Measurements from ENCODE around the gene CACNA1B.

The CACNA1B gene

DNA sequence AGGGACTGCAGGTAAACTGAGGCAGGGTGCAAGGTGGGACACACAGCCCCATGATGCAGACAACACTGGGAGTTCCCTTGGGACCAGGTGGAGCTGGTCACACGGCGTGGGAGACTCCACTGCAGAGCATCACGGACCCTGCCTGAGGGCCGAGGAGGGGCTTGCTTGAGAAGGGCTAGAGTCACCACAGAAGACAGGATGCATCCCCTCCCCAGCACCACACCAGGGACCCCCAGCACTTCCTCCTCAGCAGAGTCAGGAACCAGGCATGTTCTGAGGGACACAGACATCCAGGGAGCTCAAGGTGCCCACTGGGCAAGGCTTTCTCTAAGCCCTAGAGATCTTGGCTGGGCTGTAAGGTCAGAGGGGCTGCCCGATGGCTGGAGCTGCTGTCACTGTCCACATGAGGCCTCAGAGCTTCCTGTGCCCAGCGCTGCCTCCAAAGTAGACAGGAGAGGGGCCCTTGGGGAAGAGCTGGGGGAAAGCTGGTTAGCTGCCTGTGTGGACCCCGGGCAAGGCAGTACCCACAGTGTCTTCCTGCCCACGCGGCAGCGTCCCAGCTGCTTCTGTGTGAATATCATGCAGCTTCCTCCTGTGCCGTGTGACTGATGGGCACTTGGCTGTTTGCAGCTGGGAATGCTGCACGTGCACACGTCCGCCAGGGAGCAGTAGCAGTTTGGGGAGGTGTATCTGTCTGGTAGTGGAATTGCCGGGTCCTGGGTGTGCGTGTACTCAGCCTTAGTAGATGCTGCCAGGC lies 176.6 kb downstream of the CACNA1B start:
- TF ChIP-seq, protein P1, sequence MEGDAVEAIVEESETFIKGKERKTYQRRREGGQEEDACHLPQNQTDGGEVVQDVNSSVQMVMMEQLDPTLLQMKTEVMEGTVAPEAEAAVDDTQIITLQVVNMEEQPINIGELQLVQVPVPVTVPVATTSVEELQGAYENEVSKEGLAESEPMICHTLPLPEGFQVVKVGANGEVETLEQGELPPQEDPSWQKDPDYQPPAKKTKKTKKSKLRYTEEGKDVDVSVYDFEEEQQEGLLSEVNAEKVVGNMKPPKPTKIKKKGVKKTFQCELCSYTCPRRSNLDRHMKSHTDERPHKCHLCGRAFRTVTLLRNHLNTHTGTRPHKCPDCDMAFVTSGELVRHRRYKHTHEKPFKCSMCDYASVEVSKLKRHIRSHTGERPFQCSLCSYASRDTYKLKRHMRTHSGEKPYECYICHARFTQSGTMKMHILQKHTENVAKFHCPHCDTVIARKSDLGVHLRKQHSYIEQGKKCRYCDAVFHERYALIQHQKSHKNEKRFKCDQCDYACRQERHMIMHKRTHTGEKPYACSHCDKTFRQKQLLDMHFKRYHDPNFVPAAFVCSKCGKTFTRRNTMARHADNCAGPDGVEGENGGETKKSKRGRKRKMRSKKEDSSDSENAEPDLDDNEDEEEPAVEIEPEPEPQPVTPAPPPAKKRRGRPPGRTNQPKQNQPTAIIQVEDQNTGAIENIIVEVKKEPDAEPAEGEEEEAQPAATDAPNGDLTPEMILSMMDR (IDR thresholded peaks at IDR 0.05; ENCODE audit: low read depth, low read length, missing control alignments) = peak; percentile 11
- no peak for DNase-seq (ENCODE audit: low read depth)
- no peak overlapping the region for H3K4me3 ChIP-seq (ENCODE audit: low read depth, low read length)

DNA sequence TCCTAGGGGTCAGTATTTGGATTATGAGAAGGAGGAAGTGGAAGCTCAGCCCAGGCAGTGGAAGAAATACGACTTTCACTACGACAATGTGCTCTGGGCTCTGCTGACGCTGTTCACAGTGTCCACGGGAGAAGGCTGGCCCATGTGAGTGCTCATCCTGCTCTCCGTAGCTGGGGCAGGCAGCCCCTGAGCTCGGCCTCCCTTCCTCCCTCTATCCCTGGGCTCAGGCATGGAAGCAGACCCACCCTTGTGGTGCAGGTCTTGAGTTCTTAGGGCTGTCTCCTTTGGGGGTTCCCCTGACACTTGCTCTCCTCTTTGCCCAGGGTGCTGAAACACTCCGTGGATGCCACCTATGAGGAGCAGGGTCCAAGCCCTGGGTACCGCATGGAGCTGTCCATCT lies 180.1 kb downstream of the CACNA1B start:
- no peak overlapping the region for H3K4me3 ChIP-seq (ENCODE audit: low read depth, low read length)
- DNase-seq (ENCODE audit: low read depth) = no peak
- TF ChIP-seq, protein P1 (IDR thresholded peaks at IDR 0.05; ENCODE audit: low read depth, low read length, missing control alignments) = no peak

DNA sequence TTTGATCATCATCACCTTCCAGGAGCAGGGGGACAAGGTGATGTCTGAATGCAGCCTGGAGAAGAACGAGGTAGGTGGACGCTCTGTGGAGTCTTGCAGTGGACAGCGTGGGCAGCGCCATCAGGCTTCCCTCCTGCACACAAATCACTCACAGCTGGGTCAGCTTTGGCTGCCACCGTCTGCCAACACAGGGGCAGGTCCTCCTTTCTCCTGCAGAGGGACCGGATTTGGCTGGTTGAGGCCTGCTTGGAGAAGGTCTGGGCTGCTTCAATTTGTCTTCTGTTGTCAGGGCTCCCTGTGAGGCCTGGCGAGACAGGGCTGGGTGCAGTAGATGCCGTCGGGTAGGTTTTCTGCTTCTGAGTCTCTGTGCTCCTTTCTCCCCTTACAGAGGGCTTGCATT lies 180.6 kb downstream of the CACNA1B start:
- no peak for DNase-seq (ENCODE audit: low read depth)
- TF ChIP-seq, protein P1 (IDR thresholded peaks at IDR 0.05; ENCODE audit: low read depth, low read length, missing control alignments) = no peak
- H3K4me3 ChIP-seq (ENCODE audit: low read depth, low read length) = no peak overlapping the region

DNA sequence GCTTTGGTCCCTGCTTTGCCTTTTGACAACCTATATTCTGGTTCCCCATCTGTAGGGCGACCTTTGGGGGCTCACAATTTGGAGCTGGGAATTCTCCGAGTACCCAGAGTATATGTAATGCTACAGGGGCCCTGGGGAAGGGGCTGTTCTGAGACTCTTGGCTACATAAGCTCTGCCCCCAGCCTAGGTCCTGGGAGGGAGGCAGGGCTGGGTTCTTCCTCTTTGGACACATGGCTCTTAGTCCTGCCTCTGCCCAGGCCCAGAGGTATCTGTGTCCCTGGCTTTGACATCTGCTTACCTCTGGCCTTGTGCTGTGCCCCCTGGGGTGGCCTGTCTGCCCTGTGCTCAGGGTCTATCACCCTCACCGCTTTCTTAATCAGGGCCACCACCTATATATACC lies 181.6 kb downstream of the CACNA1B start:
- DNase-seq (ENCODE audit: low read depth) = no peak
- TF ChIP-seq, protein P1 (IDR thresholded peaks at IDR 0.05; ENCODE audit: low read depth, low read length, missing control alignments) = no peak
- no peak overlapping the region for H3K4me3 ChIP-seq (ENCODE audit: low read depth, low read length)

DNA sequence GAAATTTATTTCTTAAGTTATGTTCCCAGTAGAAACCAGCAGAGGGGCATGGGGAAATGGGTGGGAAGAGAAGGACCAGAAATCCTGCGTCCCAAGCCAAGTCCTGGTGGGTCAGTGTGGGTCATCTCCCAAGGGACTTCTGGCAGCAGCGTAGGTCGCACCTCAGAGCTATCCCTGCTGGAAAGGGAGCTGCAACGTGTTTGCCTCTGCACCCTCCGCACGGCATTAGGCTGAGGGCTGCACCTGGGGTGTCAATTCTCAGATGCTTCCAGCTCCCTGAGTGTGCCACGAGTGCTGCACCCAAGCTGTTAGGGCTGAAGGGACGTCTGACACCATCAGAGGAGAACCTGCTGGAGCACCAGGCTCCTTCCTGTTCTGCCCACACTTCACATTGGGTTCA lies 182.8 kb downstream of the CACNA1B start:
- TF ChIP-seq, protein P1 (IDR thresholded peaks at IDR 0.05; ENCODE audit: low read depth, low read length, missing control alignments) = no peak
- DNase-seq (ENCODE audit: low read depth) = no peak
- H3K4me3 ChIP-seq (ENCODE audit: low read depth, low read length) = no peak overlapping the region

DNA sequence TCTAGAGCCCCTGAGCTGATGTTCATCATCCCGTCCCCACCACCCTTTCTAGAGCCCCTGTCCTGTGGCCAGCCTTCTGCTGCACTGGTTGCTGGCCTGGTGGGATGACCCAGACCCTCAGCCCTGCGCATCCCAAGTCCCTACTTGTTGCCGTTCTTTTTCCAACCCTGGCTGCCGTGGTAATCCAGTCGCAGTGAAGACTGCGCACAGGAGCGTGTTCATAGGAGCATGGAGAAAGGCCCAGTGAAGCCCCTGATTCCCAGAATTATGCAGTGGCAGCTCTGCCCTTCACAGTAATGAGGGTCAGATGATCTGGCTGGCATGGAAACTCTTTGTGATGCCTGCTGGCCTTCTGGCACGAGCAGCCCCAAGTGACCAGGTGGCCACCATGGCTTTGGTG lies 183.3 kb downstream of the CACNA1B start:
- TF ChIP-seq, protein P1 (IDR thresholded peaks at IDR 0.05; ENCODE audit: low read depth, low read length, missing control alignments) = no peak
- no peak overlapping the region for H3K4me3 ChIP-seq (ENCODE audit: low read depth, low read length)
- no peak for DNase-seq (ENCODE audit: low read depth)

DNA sequence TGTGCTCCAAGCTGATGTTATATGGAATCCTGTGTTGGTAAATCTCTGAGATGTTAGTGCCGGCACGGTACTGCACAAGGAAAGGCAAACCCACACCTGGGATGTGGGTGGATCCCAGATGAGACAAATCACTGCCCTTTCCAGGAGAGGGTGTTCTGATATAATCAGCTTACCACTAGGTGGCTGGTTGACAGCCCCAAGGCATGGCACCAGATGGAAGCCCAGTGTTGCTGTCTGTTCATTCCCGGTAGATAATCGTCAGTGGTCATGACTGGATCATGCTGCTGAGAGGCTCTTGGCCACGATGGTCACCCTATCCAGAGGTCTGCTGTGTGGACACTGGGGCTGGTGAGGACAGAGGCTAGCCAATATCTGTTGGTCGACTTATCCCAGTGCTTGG lies 184.0 kb downstream of the CACNA1B start:
- TF ChIP-seq, protein P1 (IDR thresholded peaks at IDR 0.05; ENCODE audit: low read depth, low read length, missing control alignments) = no peak
- DNase-seq (ENCODE audit: low read depth) = no peak
- H3K4me3 ChIP-seq (ENCODE audit: low read depth, low read length) = no peak overlapping the region

Data from GM12864 (cell line).